Keratinocyte (primary cell): ENCODE data around the gene LANCL2. TPM values are rescaled to one million over a fixed set of nuclear protein-coding genes. Genes with fewer than 3 reads are reported as not detected.

Source experiments
- DNase-seq: peaks from one replicate; pipeline ENCODE4 v3.0.0-alpha.2; 2011; ENCODE audit warnings: low read depth, missing footprints, low spot score
- FAIRE-seq: peaks from 2 replicates; lab custom pipeline; 2011; peaks lifted over from hg19 to GRCh38; lab: Jason Lieb, UNC
- H2AFZ ChIP-seq: 2 replicates; pipeline ENCODE4 v1.6.0; 2012; ENCODE audit warnings: low read length, control low read depth, inconsistent platforms; ENCODE audit not compliant: control insufficient read depth
- H3K27ac ChIP-seq: 2 replicates; pipeline ENCODE4 v1.5.1; 2011; ENCODE audit warnings: low read length; ENCODE audit not compliant: control insufficient read depth, insufficient read depth
- H3K27me3 ChIP-seq: 3 replicates; pipeline ENCODE4 v1.6.0; 2011; ENCODE audit warnings: low read length; ENCODE audit not compliant: control insufficient read depth, insufficient read depth; ENCODE audit errors: extremely low read depth
- H3K36me3 ChIP-seq, 2 experiments: 2 replicates in 1 of 2; 3 replicates in 1 of 2; pipeline ENCODE4 v1.5.1; 2011; ENCODE audit warnings: low read length in 2 of 2, mild to moderate bottlenecking in 1 of 2; ENCODE audit not compliant: control insufficient read depth in 2 of 2, insufficient read depth in 2 of 2; ENCODE audit errors: extremely low read depth in 1 of 2
- H3K4me1 ChIP-seq: 3 replicates; pipeline ENCODE4 v1.5.1; 2011; ENCODE audit warnings: low read length; ENCODE audit not compliant: control insufficient read depth, insufficient read depth; ENCODE audit errors: extremely low read depth
- H3K4me2 ChIP-seq: 3 replicates; pipeline ENCODE4 v1.6.0; 2011; ENCODE audit warnings: low read depth, low read length; ENCODE audit not compliant: control insufficient read depth, insufficient read depth; ENCODE audit errors: extremely low read depth
- H3K4me3 ChIP-seq, 3 experiments: fragments of 200-600 bp in 1 of 3; sonication (generic) in 1 of 3; 2 replicates in 2 of 3; 3 replicates in 1 of 3; pipeline ENCODE4 v1.5.1; 2011 to 2016; ENCODE audit warnings: low read length in 3 of 3, mild to moderate bottlenecking in 3 of 3, control low read depth in 2 of 3, inconsistent platforms in 1 of 3, low read depth in 1 of 3, mixed read lengths in 1 of 3, mixed run types in 1 of 3, moderate library complexity in 1 of 3; ENCODE audit not compliant: control insufficient read depth in 2 of 3, insufficient read depth in 2 of 3; ENCODE audit errors: extremely low read depth in 1 of 3
- H3K79me2 ChIP-seq: 2 replicates; pipeline ENCODE4 v1.6.0; 2012; ENCODE audit warnings: low read length; ENCODE audit not compliant: control insufficient read depth, insufficient read depth
- H3K9ac ChIP-seq: 3 replicates; pipeline ENCODE4 v1.6.0; 2011; ENCODE audit warnings: low read length; ENCODE audit not compliant: control insufficient read depth, insufficient read depth; ENCODE audit errors: extremely low read depth
- H3K9me1 ChIP-seq: 3 replicates; pipeline ENCODE4 v1.6.0; 2011; ENCODE audit warnings: low read length; ENCODE audit not compliant: control insufficient read depth, insufficient read depth; ENCODE audit errors: extremely low read depth
- H3K9me3 ChIP-seq: 2 replicates; pipeline ENCODE4 v1.5.1; 2012; ENCODE audit warnings: low read depth, low read length; ENCODE audit not compliant: control insufficient read depth
- H4K20me1 ChIP-seq: 3 replicates; pipeline ENCODE4 v1.6.0; 2011; ENCODE audit warnings: low read length; ENCODE audit not compliant: control insufficient read depth, insufficient read depth; ENCODE audit errors: extremely low read depth
- CTCF ChIP-seq, 3 experiments: IDR thresholded peaks in 1 of 3; conservative IDR thresholded peaks in 1 of 3; optimal IDR thresholded peaks in 1 of 3; 2 replicates in 2 of 3; 3 replicates in 1 of 3; pipeline versions ENCODE3 to v1.5.1; 2011; ENCODE audit warnings: low read length in 3 of 3, mild to moderate bottlenecking in 3 of 3, moderate library complexity in 2 of 3, control low read depth in 1 of 3, inconsistent platforms in 1 of 3; ENCODE audit not compliant: insufficient read depth in 2 of 3; ENCODE audit errors: extremely low read depth in 1 of 3
- EZH2 ChIP-seq: IDR thresholded peaks from one replicate; pipeline ENCODE4 v1.6.1; 2012; ENCODE audit warnings: inconsistent platforms, mild to moderate bottlenecking, low read length, moderate library complexity
- dilution Hi-C: fragments of 300-500 bp; cut with MboI; formaldehyde crosslinking; loops from one replicate; pipeline ENCODE4 v1.7.0; 2020; ENCODE audit warnings: low sequenced_read_pairs; ENCODE audit not compliant: extremely low pct_ligation_motif_present
- polyA plus RNA-seq, 5 experiments: library from polyadenylated mRNA; depleted of rRNA in 3 of 5; stranded (reverse) in 3 of 5; stranded (forward) in 1 of 5; unstranded in 1 of 5; fragments of >200 nt; gene quantifications; 1 replicate in 1 of 5; 2 replicates in 3 of 5; 3 replicates in 1 of 5; pipeline versions ENCODE4 v1.2.1 to v1.2.3, GENCODE V29; 2011 to 2012; ENCODE audit warnings: missing spikeins in 2 of 5, low read depth in 1 of 5, low replicate concordance in 1 of 5

Gene LANCL2
- polyA plus RNA-seq, 1 donor (not counting 4 experiments of a cell fraction or from before 2014, with no cell fraction given), result 14.5 TPM

GRCh38 chr7:55386541-55386940 lies 21.4 kb downstream of the LANCL2 start:
- no peak overlapping the region for H3K4me3 ChIP-seq
- no peaks in the 10 kb centered on the region for H3K79me2 ChIP-seq
- dilution Hi-C loops, result no loop called here
- no peak overlapping the region for H2AFZ ChIP-seq
- H3K27ac ChIP-seq, result no peak overlapping the region
- no peaks in the 10 kb centered on the region for H3K36me3 ChIP-seq
- H3K4me2 ChIP-seq, result no peak overlapping the region
- H3K9me3 ChIP-seq, result peaks cover 14% of the 10 kb centered on the region
- no peaks in the 10 kb centered on the region for H3K9me1 ChIP-seq
- no peak for FAIRE-seq
- H4K20me1 ChIP-seq, result no peaks in the 10 kb centered on the region
- DNase-seq, result no peak
- H3K27me3 ChIP-seq, result no peaks in the 10 kb centered on the region
- TF ChIP-seq CTCF (optimal IDR thresholded peaks at IDR 0.05 in 1 of 3, IDR thresholded peaks at IDR 0.05 in 1 of 3, conservative IDR thresholded peaks at IDR 0.05 in 1 of 3; ENCODE audit: extremely low read depth in 1 of 3, insufficient read depth in 2 of 3, low read length in 3 of 3) (no peak), EZH2 (no peak)
- H3K9ac ChIP-seq, result no peak overlapping the region
- H3K4me1 ChIP-seq, result no peaks in the 10 kb centered on the region

DNA sequence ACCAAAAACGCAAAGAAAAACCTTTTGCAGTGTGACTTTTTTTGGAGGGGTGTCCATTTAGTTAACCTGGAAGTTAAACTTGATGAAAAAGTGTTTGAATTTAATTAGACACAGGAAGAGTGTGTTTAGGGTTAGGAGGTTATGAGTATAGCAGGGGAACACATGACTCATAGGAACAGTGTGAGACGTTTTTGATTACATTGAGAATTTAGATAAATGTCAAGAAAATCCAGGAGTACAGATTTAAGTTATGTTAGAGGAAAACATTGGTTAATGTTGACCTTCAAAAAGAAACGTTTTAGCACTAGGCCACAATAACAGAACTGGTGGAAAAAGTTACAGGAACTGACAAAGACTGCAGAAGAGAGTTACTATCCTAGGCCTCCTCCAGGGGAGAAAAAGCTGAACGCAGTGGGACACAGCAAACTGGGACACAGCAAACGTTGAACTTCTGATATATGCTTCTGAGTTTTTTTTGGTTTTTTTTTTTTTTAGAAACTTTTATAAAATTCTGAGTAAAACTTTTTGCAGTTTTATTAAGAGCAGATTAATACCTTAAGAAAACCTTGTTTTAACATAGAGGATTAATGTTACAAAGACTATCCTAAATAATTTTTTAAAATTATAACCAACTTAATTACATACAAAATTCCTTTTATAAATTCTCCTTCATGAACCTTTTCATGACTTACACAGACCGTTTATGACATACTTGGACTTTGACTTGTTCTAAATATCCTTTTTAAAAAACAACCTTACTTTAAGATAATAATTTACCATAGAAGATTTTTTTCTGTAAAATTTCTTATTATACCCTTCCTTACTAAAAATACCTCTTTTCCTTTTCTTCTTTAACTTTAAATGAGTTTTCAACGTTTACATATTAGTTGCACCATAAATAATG lies 22.2 kb downstream of the LANCL2 start:
- Histone ChIP-seq H3K9me3 (peaks cover 14% of the 10 kb centered on the region), H2AFZ (no peak overlapping the region), H3K27ac (no peak overlapping the region), H3K27me3 (no peaks in the 10 kb centered on the region), H3K4me1 (no peaks in the 10 kb centered on the region), H3K36me3 (no peaks in the 10 kb centered on the region), H4K20me1 (no peaks in the 10 kb centered on the region), H3K79me2 (no peaks in the 10 kb centered on the region), H3K4me3 (no peak overlapping the region), H3K4me2 (no peak overlapping the region), H3K9me1 (no peaks in the 10 kb centered on the region), H3K9ac (no peak overlapping the region)
- TF ChIP-seq EZH2 (no peak), CTCF (optimal IDR thresholded peaks at IDR 0.05 in 1 of 3, IDR thresholded peaks at IDR 0.05 in 1 of 3, conservative IDR thresholded peaks at IDR 0.05 in 1 of 3; ENCODE audit: extremely low read depth in 1 of 3, insufficient read depth in 2 of 3, low read length in 3 of 3) (no peak)
- dilution Hi-C loops, result no loop called here
- FAIRE-seq (no peak), DNase-seq (no peak)
